Measurements from ENCODE around the gene NAV2. TPM values are rescaled to one million over a fixed set of nuclear protein-coding genes. Genes with fewer than 3 reads are reported as not detected.

Gene NAV2
- total RNA-seq, 1 experiment from 2014 or later = 8.8 TPM

GRCh38 chr11:19828382-19829108, 115.9 kb downstream of the NAV2 start:
- no peak for DNase-seq (ENCODE audit: low spot score)

DNA sequence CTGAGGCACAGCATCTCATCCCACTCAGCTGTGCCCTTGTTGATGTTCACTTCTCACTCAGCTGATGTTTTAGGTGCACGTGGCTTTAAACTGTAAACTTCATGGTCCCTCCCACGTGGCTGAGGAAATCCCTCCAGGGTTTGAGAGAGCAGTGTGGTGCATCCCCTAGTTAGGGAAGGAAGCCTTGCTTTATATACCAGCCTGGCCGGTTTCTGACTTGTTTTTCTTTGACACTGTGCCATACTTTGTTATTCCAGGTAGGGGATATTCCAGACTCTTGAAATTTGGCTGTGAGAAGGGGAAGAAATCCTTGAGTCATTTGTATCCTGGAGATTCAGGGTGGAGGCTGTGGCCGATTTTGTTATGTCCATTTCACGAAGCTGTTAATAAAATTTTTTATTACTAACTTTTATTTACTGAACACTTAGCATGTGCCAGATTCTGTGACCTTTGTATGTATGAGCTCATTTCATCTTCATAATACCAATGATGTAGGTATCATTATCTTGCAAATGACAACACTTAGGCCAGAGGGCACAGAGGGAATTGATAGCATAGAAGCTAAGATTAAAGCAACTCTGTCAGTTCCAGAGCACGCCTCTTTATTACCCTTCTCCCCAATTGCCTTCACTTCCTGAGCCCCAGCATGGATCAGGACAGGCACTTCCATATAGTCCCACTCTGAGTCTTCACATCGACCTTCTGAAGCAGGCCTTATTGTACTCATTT, 116.6 kb downstream of the NAV2 start:
- no peak for DNase-seq (ENCODE audit: low spot score)

GRCh38 chr11:19832086-19832750, 119.6 kb downstream of the NAV2 start:
- DNase-seq (ENCODE audit: low spot score) = no peak

DNA sequence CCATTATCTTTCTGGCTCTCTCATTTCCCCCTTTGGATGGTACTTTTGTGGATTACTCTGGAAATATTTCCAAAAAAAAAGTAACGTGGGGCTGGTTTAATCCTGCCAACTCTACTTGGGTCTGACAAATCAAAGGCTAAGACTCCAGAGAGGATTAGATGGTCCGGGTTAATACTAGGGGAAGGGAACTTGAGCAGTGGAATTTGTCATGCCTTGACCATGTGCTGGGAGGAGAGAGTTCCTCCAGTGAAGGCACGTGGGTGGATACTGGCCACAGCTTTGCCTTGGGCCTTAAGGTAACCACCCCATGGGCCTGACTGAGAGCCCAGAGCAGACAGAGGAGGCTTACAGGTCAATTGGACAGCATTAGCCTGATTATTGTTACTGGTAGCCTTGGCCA, 120.3 kb downstream of the NAV2 start:
- DNase-seq (ENCODE audit: low spot score) = no peak

GRCh38 chr11:19834771-19835170, 122.1 kb downstream of the NAV2 start:
- no peak for DNase-seq (ENCODE audit: low spot score)

DNA sequence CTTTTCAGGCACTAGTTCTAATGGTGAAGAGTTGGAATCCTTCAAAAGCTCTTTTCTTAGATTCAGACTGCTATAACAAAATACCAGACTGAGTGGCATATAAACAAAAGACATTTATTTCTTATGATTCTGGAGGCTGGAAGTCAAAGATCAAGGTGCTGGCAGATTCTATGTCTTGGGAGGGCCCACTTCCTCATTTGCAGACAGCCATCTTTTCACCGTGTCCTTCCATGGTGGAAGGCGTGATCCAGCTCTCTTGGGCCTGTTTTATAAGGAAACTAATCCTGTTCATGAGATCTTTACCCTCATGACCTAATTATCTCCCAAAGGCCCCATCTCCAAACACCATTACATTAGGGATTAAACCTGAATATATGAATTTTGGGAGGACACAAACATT, 124.0 kb downstream of the NAV2 start:
- DNase-seq (ENCODE audit: low spot score) = no peak

- no peak for DNase-seq (ENCODE audit: low spot score)
Measured at GRCh38 chr11:19838994-19839768, 126.5 kb downstream of the NAV2 start.

DNA sequence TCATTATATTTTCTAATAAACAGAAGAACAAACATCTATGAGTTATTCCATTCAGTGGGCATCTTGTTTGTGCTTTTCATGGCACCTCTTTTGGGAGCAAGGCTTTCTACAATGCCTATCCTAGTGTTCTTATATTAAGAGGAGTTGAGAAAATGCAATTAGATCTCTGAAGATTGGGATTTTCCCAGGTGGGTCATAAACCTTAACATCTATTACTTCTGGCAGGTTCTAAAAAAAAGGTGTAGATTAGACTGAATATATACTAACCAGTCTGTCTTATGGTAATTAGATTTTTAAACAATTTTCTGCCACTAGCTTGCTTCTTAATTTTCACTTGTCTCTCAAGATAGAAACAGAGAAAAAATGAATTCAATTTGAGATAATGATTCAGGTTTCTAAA, 128.3 kb downstream of the NAV2 start:
- no peak for DNase-seq (ENCODE audit: low spot score)

DNA sequence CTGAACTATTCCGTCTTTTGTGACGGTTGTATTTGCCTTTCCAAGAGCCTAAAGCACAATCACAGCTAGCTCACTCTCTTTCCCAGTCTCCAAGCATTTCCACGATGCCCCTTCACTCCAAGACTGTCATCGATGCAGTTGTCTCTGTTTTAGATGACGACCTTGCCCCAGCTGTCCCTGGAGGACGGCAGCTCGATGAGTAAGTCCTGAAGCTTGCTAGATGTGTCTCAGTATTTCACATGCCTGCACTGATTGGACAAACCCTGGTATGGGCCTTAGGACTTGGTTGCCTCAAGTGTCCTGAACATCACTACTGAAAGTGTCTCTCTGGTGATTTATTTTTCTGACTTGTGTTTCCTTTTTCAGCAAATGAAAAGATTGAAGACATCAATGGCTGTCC, 129.9 kb downstream of the NAV2 start:
- DNase-seq (ENCODE audit: low spot score) = no peak

DNA sequence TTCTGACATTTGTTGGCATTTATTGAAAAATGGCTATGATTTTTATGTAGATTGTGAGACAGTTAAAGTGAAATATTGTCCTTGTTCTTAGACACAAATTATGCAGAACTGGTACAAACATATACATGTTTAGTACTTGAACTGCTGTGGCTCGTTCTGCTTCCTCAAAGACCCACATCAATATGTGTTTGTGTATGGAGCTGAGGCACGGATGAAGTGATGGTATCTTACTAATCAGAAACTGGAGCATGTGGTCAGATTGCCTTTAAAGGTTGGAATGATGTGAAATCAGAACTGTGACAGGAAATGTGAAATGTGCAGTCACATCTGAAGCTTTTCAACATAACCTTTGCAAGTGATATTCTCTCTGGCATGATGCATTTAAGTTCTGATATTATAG, 130.4 kb downstream of the NAV2 start:
- DNase-seq (ENCODE audit: low spot score) = no peak

GRCh38 chr11:19844012-19844411, 131.4 kb downstream of the NAV2 start:
- no peak for DNase-seq (ENCODE audit: low spot score)

- no peak for DNase-seq (ENCODE audit: low spot score)
Measured at GRCh38 chr11:19844806-19845205, 132.2 kb downstream of the NAV2 start.

- no peak for DNase-seq (ENCODE audit: low spot score)
Measured at GRCh38 chr11:19845626-19846025, 133.0 kb downstream of the NAV2 start.

- DNase-seq (ENCODE audit: low spot score) = no peak
Measured at GRCh38 chr11:19846654-19847305, 134.1 kb downstream of the NAV2 start.

GRCh38 chr11:19848219-19848618, 135.6 kb downstream of the NAV2 start:
- DNase-seq (ENCODE audit: low spot score) = no peak

- no peak for DNase-seq (ENCODE audit: low spot score)
Measured at GRCh38 chr11:19849107-19849789, 136.6 kb downstream of the NAV2 start.

GRCh38 chr11:19849947-19850593, 137.4 kb downstream of the NAV2 start:
- no peak for DNase-seq (ENCODE audit: low spot score)

DNA sequence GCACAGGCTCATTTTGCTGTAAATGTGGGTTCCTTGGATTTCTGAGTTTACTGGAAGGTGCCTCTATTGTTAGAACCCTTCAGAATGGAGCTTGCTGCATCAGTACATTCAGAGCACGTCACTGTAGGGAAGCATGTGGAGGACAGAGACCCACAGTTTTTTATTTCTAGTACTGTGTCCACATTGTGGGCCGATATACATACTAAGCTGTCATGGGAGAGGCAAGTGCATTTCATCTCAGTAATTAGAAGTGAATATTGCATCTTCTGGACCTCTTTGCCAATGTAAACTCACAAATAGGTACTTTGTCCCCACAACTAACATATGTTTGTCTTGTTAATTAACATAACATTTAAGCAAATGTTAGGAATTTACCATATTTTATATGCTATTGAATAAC, 139.7 kb downstream of the NAV2 start:
- no peak for DNase-seq (ENCODE audit: low spot score)

- no peak for DNase-seq (ENCODE audit: low spot score)
Measured at GRCh38 chr11:19853016-19853415, 140.4 kb downstream of the NAV2 start.

GRCh38 chr11:19853920-19854319, 141.3 kb downstream of the NAV2 start:
- DNase-seq (ENCODE audit: low spot score) = no peak

- no peak for DNase-seq (ENCODE audit: low spot score)
Measured at GRCh38 chr11:19861171-19861570, 148.5 kb downstream of the NAV2 start.

Measured in A172 (cell line).